H1 (cell line): Measurements from ENCODE around the gene ST14. TPM values are rescaled to one million over a fixed set of nuclear protein-coding genes. Genes with fewer than 3 reads are reported as not detected.
"Not testable (repeated sequence)": the region's sequence is repeated elsewhere in the genome, so short reads cannot be mapped to it uniquely, and the experiment has no call there.

Experiments used
- CTCF ChIA-PET: fragments of 300-600 bp; sonication (Branson Sonifier 250); formaldehyde crosslinking; loops from one replicate; lab custom pipeline; 2021; ENCODE audit not compliant: partially characterized antibody; lab: Charles Lee
- POLR2A ChIA-PET: fragments of 300-600 bp; sonication (Branson Sonifier 250); formaldehyde crosslinking; loops from one replicate; lab custom pipeline; 2021; ENCODE audit warnings: inconsistent platforms; ENCODE audit not compliant: partially characterized antibody; lab: Charles Lee
- DNase-seq, 2 experiments: peaks; one replicate each; pipeline versions ENCODE4 v3.0.0 to v3.0.0-alpha.2; 2010 to 2022; ENCODE audit warnings: low spot score in 2 of 2, low read depth in 1 of 2, mixed read lengths in 1 of 2
- FAIRE-seq: peaks from 2 replicates; lab custom pipeline; 2011; peaks lifted over from hg19 to GRCh38; lab: Jason Lieb, UNC
- H2AFZ ChIP-seq: 2 replicates; pipeline ENCODE4 v1.8.1; 2012; ENCODE audit warnings: low read length, inconsistent platforms
- H2AK5ac ChIP-seq: 2 replicates; pipeline ENCODE4 v1.6.1; 2013; ENCODE audit warnings: low read depth, low read length
- H2BK120ac ChIP-seq: replicated peaks from 2 replicates; pipeline ENCODE3; 2013; ENCODE audit warnings: low read depth, low read length, inconsistent platforms
- H2BK12ac ChIP-seq: 2 replicates; pipeline ENCODE4 v1.6.1; 2013; ENCODE audit warnings: low read depth, low read length
- H2BK15ac ChIP-seq: 2 replicates; pipeline ENCODE4 v1.6.1; 2013; ENCODE audit warnings: low read length
- H2BK20ac ChIP-seq: 2 replicates; pipeline ENCODE4 v1.6.1; 2013; ENCODE audit warnings: low read length
- H2BK5ac ChIP-seq: 2 replicates; pipeline ENCODE4 v1.6.1; 2013; ENCODE audit warnings: low read depth, low read length
- H3K14ac ChIP-seq: 2 replicates; pipeline ENCODE4 v1.6.1; 2013; ENCODE audit warnings: inconsistent platforms; ENCODE audit not compliant: insufficient read length
- H3K18ac ChIP-seq: 2 replicates; pipeline ENCODE4 v1.6.1; 2013; ENCODE audit warnings: low read length; ENCODE audit errors: extremely low read depth
- H3K23ac ChIP-seq: 2 replicates; pipeline ENCODE4 v1.6.1; 2013; ENCODE audit warnings: inconsistent platforms; ENCODE audit not compliant: insufficient read length
- H3K23me2 ChIP-seq: 2 replicates; pipeline ENCODE4 v1.6.1; 2013; ENCODE audit warnings: low read depth, low read length
- H3K27ac ChIP-seq: 2 replicates; pipeline ENCODE4 v1.6.1; 2011; ENCODE audit warnings: low read depth, low read length, inconsistent platforms
- H3K27me3 ChIP-seq, 4 experiments: replicated peaks in 1 of 4; 1 replicate in 1 of 4; 2 replicates in 3 of 4; pipeline versions ENCODE4 v1.6.1 to v1.8.1; 2011 to 2013; ENCODE audit warnings: low read length in 3 of 4, mild to moderate bottlenecking in 3 of 4, inconsistent platforms in 2 of 4, mixed read lengths in 2 of 4, moderate library complexity in 1 of 4; ENCODE audit not compliant: control insufficient read depth in 3 of 4, insufficient read depth in 3 of 4; ENCODE audit errors: extremely low read depth in 1 of 4
- H3K36me3 ChIP-seq, 4 experiments: 2 replicates each; pipeline versions ENCODE4 v1.6.1 to v1.8.1; 2011 to 2013; ENCODE audit warnings: mild to moderate bottlenecking in 4 of 4, low read length in 3 of 4, moderate library complexity in 2 of 4, control low read depth in 1 of 4, inconsistent platforms in 1 of 4; ENCODE audit not compliant: insufficient read depth in 4 of 4, control insufficient read depth in 2 of 4
- H3K4ac ChIP-seq: replicated peaks from 2 replicates; pipeline ENCODE3; 2013; ENCODE audit warnings: low read length, low read depth, mixed read lengths, inconsistent platforms; ENCODE audit not compliant: insufficient read length
- H3K4me1 ChIP-seq, 4 experiments: replicated peaks in 1 of 4; 1 replicate in 1 of 4; 2 replicates in 3 of 4; pipeline versions ENCODE4 v1.6.1 to v1.8.1; 2011 to 2013; ENCODE audit warnings: low read length in 3 of 4, inconsistent platforms in 2 of 4, mixed read lengths in 1 of 4; ENCODE audit not compliant: insufficient read depth in 4 of 4, control insufficient read depth in 3 of 4
- H3K4me2 ChIP-seq, 2 experiments: 2 replicates each; pipeline versions ENCODE4 v1.6.1 to v1.8.1; 2011 to 2013; ENCODE audit warnings: low read depth in 2 of 2, low read length in 2 of 2, control low read depth in 1 of 2, inconsistent platforms in 1 of 2, mild to moderate bottlenecking in 1 of 2; ENCODE audit not compliant: insufficient read depth in 1 of 2
- H3K4me3 ChIP-seq, 4 experiments: fragments of 200-600, 300-600 bp in 1 of 4; sonication (generic), shearing (Covaris generic), sonication (Bioruptor Twin) in 1 of 4; 2 replicates each; pipeline versions ENCODE4 v1.5.1 to v1.8.1; 2011 to 2016; ENCODE audit warnings: low read length in 4 of 4, low read depth in 3 of 4, control low read depth in 2 of 4, inconsistent platforms in 2 of 4, mild to moderate bottlenecking in 2 of 4, mixed read lengths in 1 of 4, moderate library complexity in 1 of 4; ENCODE audit not compliant: insufficient read depth in 2 of 4; ENCODE audit errors: extremely low read depth in 1 of 4
- H3K56ac ChIP-seq: replicated peaks from 2 replicates; pipeline ENCODE3; 2013; ENCODE audit warnings: low read depth, mild to moderate bottlenecking, mixed read lengths, low read length, inconsistent platforms; ENCODE audit not compliant: insufficient read length
- H3K79me1 ChIP-seq: 2 replicates; pipeline ENCODE4 v1.6.1; 2013; ENCODE audit warnings: low read depth, low read length, control low read depth
- H3K79me2 ChIP-seq, 2 experiments: 2 replicates each; pipeline versions ENCODE4 v1.6.1 to v1.8.1; 2012 to 2013; ENCODE audit warnings: low read length in 2 of 2, mild to moderate bottlenecking in 2 of 2, inconsistent platforms in 1 of 2; ENCODE audit not compliant: insufficient read depth in 2 of 2, control insufficient read depth in 1 of 2
- H3K9ac ChIP-seq, 4 experiments: replicated peaks in 1 of 4; 1 replicate in 1 of 4; 2 replicates in 3 of 4; pipeline versions ENCODE4 v1.6.1 to v1.8.1; 2011 to 2013; ENCODE audit warnings: low read depth in 3 of 4, low read length in 3 of 4, control low read depth in 2 of 4, mild to moderate bottlenecking in 2 of 4, moderate library complexity in 2 of 4, inconsistent platforms in 1 of 4; ENCODE audit errors: extremely low read depth in 1 of 4
- H3K9me3 ChIP-seq, 2 experiments: 2 replicates each; pipeline versions ENCODE4 v1.6.1 to v1.8.1; 2012 to 2013; ENCODE audit warnings: mild to moderate bottlenecking in 2 of 2, moderate library complexity in 2 of 2, control low read depth in 1 of 2, inconsistent platforms in 1 of 2, low read depth in 1 of 2, low read length in 1 of 2, mixed read lengths in 1 of 2; ENCODE audit not compliant: insufficient read depth in 2 of 2
- H4K20me1 ChIP-seq, 2 experiments: replicated peaks in 1 of 2; 2 replicates each; pipeline versions ENCODE3 to v1.8.1; 2011 to 2013; ENCODE audit warnings: inconsistent platforms in 2 of 2, low read length in 2 of 2, mild to moderate bottlenecking in 1 of 2; ENCODE audit not compliant: insufficient read depth in 2 of 2, control insufficient read depth in 1 of 2
- H4K5ac ChIP-seq: 2 replicates; pipeline ENCODE4 v1.6.1; 2013; ENCODE audit warnings: low read length, low read depth, mixed read lengths, inconsistent platforms; ENCODE audit not compliant: insufficient read length
- H4K8ac ChIP-seq: 2 replicates; pipeline ENCODE4 v1.8.0; 2013; ENCODE audit warnings: mild to moderate bottlenecking, moderate library complexity, low read length, inconsistent platforms; ENCODE audit not compliant: insufficient read depth; ENCODE audit errors: extremely low read depth
- H4K91ac ChIP-seq: replicated peaks from 2 replicates; pipeline ENCODE3; 2013; ENCODE audit warnings: low read length, mixed read lengths, inconsistent platforms; ENCODE audit not compliant: insufficient read length
- WGBS, 2 experiments: shearing (Covaris generic) in 1 of 2; methylation state at CpG; one replicate each; pipeline versions ENCODE4 v1.1.6 to v1.1.7; 2013 to 2015; ENCODE audit warnings: low lambda C conversion rate in 2 of 2, mixed read lengths in 2 of 2, inconsistent platforms in 1 of 2, low coverage in 1 of 2, missing lambda C conversion rate in 1 of 2; ENCODE audit not compliant: insufficient replicate concordance in 2 of 2, insufficient coverage in 1 of 2, insufficient read length in 1 of 2; ENCODE audit errors: extremely low coverage in 1 of 2, missing lambda C conversion rate in 1 of 2; 5-methylcytosine and 5-hydroxymethylcytosine counted together
- polyA plus RNA-seq, 7 experiments: library from polyadenylated mRNA; depleted of rRNA in 3 of 7; stranded (reverse) in 5 of 7; unstranded in 2 of 7; fragments of >200 nt in 5 of 7; fragments of 200-250 nt in 2 of 7; gene quantifications; 1 replicate in 5 of 7; 2 replicates in 1 of 7; 4 replicates in 1 of 7; pipeline versions ENCODE4 v1.2.1 to v1.2.3, GENCODE V29; 2011 to 2013; ENCODE audit warnings: missing spikeins in 2 of 7, mixed read lengths in 2 of 7
- total RNA-seq: library from RNA; stranded (reverse); fragmentation: NEBNext Ultra II Directional; extraction: Animal tissue kit (Norgen Biotek cat#: 25700); gene quantifications from 2 replicates; pipeline ENCODE4 v1.2.1, GENCODE V29; 2021

ST14 gene
- total and polyA plus RNA-seq, 2 of the 8 experiments (the other 6 are each of a cell fraction or from before 2014, with no cell fraction given) = 22.4 to 24.9 TPM

DNA sequence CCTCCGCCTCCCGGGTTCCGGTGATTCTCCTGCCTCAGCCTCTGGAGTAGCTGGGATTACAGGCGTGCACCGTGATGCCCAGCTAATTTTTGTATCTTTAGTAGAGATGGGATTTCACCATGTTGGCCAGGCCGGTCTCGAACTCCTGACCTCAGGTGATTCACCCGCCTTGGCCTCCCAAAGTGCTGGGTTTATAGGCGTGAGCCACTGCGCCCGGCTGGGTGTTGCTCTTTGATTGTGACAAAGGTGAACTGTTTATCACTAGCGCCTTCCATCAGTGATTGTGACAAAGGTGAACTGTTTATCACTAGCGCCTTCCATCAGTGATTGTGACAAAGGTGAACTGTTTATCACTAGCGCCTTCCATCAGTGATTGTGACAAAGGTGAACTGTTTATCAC, 34.0 kb downstream of the ST14 start:
- POLR2A ChIA-PET, H3K23ac ChIP-seq, FAIRE-seq: not testable (repeated sequence)

More for the DNA sequence above, 34.0 kb downstream of the ST14 start:
- H2AFZ ChIP-seq, H4K91ac ChIP-seq, H4K8ac ChIP-seq, H3K4ac ChIP-seq, H2BK120ac ChIP-seq, H3K9ac ChIP-seq, H4K5ac ChIP-seq, H2AK5ac ChIP-seq, H3K4me1 ChIP-seq, H3K79me2 ChIP-seq, H3K14ac ChIP-seq, H3K4me3 ChIP-seq, H3K79me1 ChIP-seq, H3K23me2 ChIP-seq, H2BK12ac ChIP-seq, H2BK15ac ChIP-seq, H4K20me1 ChIP-seq, H3K36me3 ChIP-seq, H3K4me2 ChIP-seq, H2BK5ac ChIP-seq, H3K27ac ChIP-seq, H3K18ac ChIP-seq, H3K27me3 ChIP-seq, DNase-seq, H3K9me3 ChIP-seq, H3K56ac ChIP-seq, H2BK20ac ChIP-seq: not testable (repeated sequence)
- CTCF ChIA-PET = interaction anchor here (0.6 to 1.8 kb wide), 4 partner anchors 8 to 126 kb away, joined by 3 to 4 read pairs (median 3); no protein-coding TSS in a partner anchor
- 97% methylated on average over 14 of the region's 14 CpGs; no CpG with 5 or more reads in 1 of the 2 experiments for WGBS, 2 experiments
